Activated naive CD4-positive, alpha-beta T cell treated with anti-CD3 and anti-CD28 coated beads for 36 hours (primary cell): Measurements from ENCODE around the gene PRICKLE1. TPM values are rescaled to one million over a fixed set of nuclear protein-coding genes. Genes with fewer than 3 reads are reported as not detected.

Experiments used
- CTCF ChIA-PET: fragments of 350-600 bp; sonication (Branson Sonifier 250); formaldehyde crosslinking; loops from one replicate; lab custom pipeline; 2021; ENCODE audit warnings: antibody characterized with exemption; lab: Charles Lee
- DNase-seq: peaks from one replicate; pipeline ENCODE4 v3.0.0-alpha.2; 2020
- H3K27ac Mint-ChIP-seq: one replicate; pipeline ENCODE4 v1.8.0; 2021; ENCODE audit warnings: mild to moderate bottlenecking, mixed read lengths
- H3K27me3 Mint-ChIP-seq: one replicate; pipeline ENCODE4 v1.8.0; 2021; ENCODE audit warnings: low read depth, mixed read lengths
- H3K36me3 Mint-ChIP-seq: one replicate; pipeline ENCODE4 v1.8.0; 2021; ENCODE audit warnings: low read depth, mixed read lengths
- H3K4me1 Mint-ChIP-seq: one replicate; pipeline ENCODE4 v1.8.0; 2021; ENCODE audit warnings: low read depth, mixed read lengths
- H3K4me3 Mint-ChIP-seq: one replicate; pipeline ENCODE4 v1.8.0; 2021; ENCODE audit warnings: mild to moderate bottlenecking, moderate library complexity, mixed read lengths
- H3K9me3 Mint-ChIP-seq: one replicate; pipeline ENCODE4 v1.8.0; 2021; ENCODE audit warnings: mixed read lengths
- intact Hi-C: fragments of 100-400 bp; cut with micrococcal nuclease; formaldehyde crosslinking; loops from one replicate; pipeline ENCODE4 v1.15.1; 2023
- total RNA-seq, 2 experiments: library from RNA; stranded (reverse); gene quantifications; one replicate each; pipeline ENCODE4 v1.2.3, GENCODE V29; 2021

PRICKLE1 gene
- total RNA-seq, 2 experiments from 2014 or later, result not detected

- Mint-ChIP-seq H3K9me3 (no peaks in the 10 kb centered on the region), H3K36me3 (no peaks in the 10 kb centered on the region), H3K4me3 (no peak overlapping the region), H3K27me3 (peaks cover 15% of the 10 kb centered on the region), H3K4me1 (no peaks in the 10 kb centered on the region), H3K27ac (no peak overlapping the region)
- DNase-seq, result no peak
- CTCF ChIA-PET, result no interaction called here
- intact Hi-C loops, result no loop called here
These were observed 49.9 kb downstream of the PRICKLE1 start for GRCh38 chr12:42539696-42540095.

- peaks cover 12% of the 10 kb centered on the region for H3K27me3 Mint-ChIP-seq
- DNase-seq, result no peak
- CTCF ChIA-PET, result no interaction called here
- no peaks in the 10 kb centered on the region for H3K36me3 Mint-ChIP-seq
- no peaks in the 10 kb centered on the region for H3K4me1 Mint-ChIP-seq
- intact Hi-C loops, result no loop called here
- no peak overlapping the region for H3K27ac Mint-ChIP-seq
- no peaks in the 10 kb centered on the region for H3K9me3 Mint-ChIP-seq
- no peak overlapping the region for H3K4me3 Mint-ChIP-seq
These were observed 51.3 kb downstream of the PRICKLE1 start for GRCh38 chr12:42538203-42538602.

- intact Hi-C loops, result no loop called here
- H3K27me3 Mint-ChIP-seq, result peaks cover 5% of the 10 kb centered on the region
- H3K9me3 Mint-ChIP-seq, result no peaks in the 10 kb centered on the region
- DNase-seq, result no peak
- no peak overlapping the region for H3K4me3 Mint-ChIP-seq
- H3K27ac Mint-ChIP-seq, result no peak overlapping the region
- H3K36me3 Mint-ChIP-seq, result no peaks in the 10 kb centered on the region
- CTCF ChIA-PET, result interaction anchor here (1.2 kb wide), 1 partner anchor 53 kb away, joined by 3 read pairs; no protein-coding TSS in a partner anchor
- H3K4me1 Mint-ChIP-seq, result no peaks in the 10 kb centered on the region
These were observed 55.2 kb downstream of the PRICKLE1 start for GRCh38 chr12:42534184-42534838.

GRCh38 chr12:42530284-42530683 lies 59.3 kb downstream of the PRICKLE1 start:
- Mint-ChIP-seq H3K27ac (no peak overlapping the region), H3K9me3 (no peaks in the 10 kb centered on the region), H3K4me3 (no peak overlapping the region), H3K4me1 (no peaks in the 10 kb centered on the region), H3K36me3 (no peaks in the 10 kb centered on the region), H3K27me3 (no peaks in the 10 kb centered on the region)
- intact Hi-C loops, result no loop called here
- CTCF ChIA-PET, result no interaction called here
- DNase-seq, result no peak

GRCh38 chr12:42525444-42525843 lies 64.1 kb downstream of the PRICKLE1 start:
- Mint-ChIP-seq H3K4me3 (no peak overlapping the region), H3K27ac (no peak overlapping the region), H3K27me3 (no peaks in the 10 kb centered on the region), H3K4me1 (no peaks in the 10 kb centered on the region), H3K36me3 (no peaks in the 10 kb centered on the region), H3K9me3 (no peaks in the 10 kb centered on the region)
- CTCF ChIA-PET, result interaction anchor here (1.1 kb wide), 1 partner anchor 15 kb away, joined by 3 read pairs; no protein-coding TSS in a partner anchor
- intact Hi-C loops, result no loop called here
- no peak for DNase-seq

- H3K27me3 Mint-ChIP-seq, result no peaks in the 10 kb centered on the region
- DNase-seq, result no peak
- H3K9me3 Mint-ChIP-seq, result no peaks in the 10 kb centered on the region
- H3K4me3 Mint-ChIP-seq, result no peak overlapping the region
- H3K27ac Mint-ChIP-seq, result no peak overlapping the region
- intact Hi-C loops, result no loop called here
- H3K4me1 Mint-ChIP-seq, result no peaks in the 10 kb centered on the region
- CTCF ChIA-PET, result no interaction called here
- no peaks in the 10 kb centered on the region for H3K36me3 Mint-ChIP-seq
These were observed 64.8 kb downstream of the PRICKLE1 start for GRCh38 chr12:42524716-42525115.

- no peak for DNase-seq
- Mint-ChIP-seq H3K4me3 (no peak overlapping the region), H3K36me3 (no peaks in the 10 kb centered on the region), H3K9me3 (peaks cover 5% of the 10 kb centered on the region), H3K27me3 (peaks cover 2% of the 10 kb centered on the region), H3K4me1 (no peaks in the 10 kb centered on the region), H3K27ac (no peak overlapping the region)
- CTCF ChIA-PET, result no interaction called here
- intact Hi-C loops, result no loop called here
These were observed 73.0 kb downstream of the PRICKLE1 start for GRCh38 chr12:42516573-42516972.

GRCh38 chr12:42511656-42512055 lies 77.9 kb downstream of the PRICKLE1 start:
- H3K9me3 Mint-ChIP-seq, result peaks cover 5% of the 10 kb centered on the region
- DNase-seq, result no peak
- H3K27ac Mint-ChIP-seq, result no peak overlapping the region
- CTCF ChIA-PET, result interaction anchor here (0.7 kb wide), 1 partner anchor 1304 kb away, joined by 4 read pairs; no protein-coding TSS in a partner anchor
- no peaks in the 10 kb centered on the region for H3K4me1 Mint-ChIP-seq
- H3K27me3 Mint-ChIP-seq, result peaks cover 3% of the 10 kb centered on the region
- H3K4me3 Mint-ChIP-seq, result no peak overlapping the region
- no peaks in the 10 kb centered on the region for H3K36me3 Mint-ChIP-seq
- intact Hi-C loops, result no loop called here

- CTCF ChIA-PET, result no interaction called here
- no peaks in the 10 kb centered on the region for H3K4me1 Mint-ChIP-seq
- DNase-seq, result no peak
- no peak overlapping the region for H3K27ac Mint-ChIP-seq
- H3K4me3 Mint-ChIP-seq, result no peak overlapping the region
- peaks cover 3% of the 10 kb centered on the region for H3K27me3 Mint-ChIP-seq
- intact Hi-C loops, result no loop called here
- H3K9me3 Mint-ChIP-seq, result peaks cover under 1% of the 10 kb centered on the region
- H3K36me3 Mint-ChIP-seq, result no peaks in the 10 kb centered on the region
These were observed 78.7 kb downstream of the PRICKLE1 start for GRCh38 chr12:42510823-42511222.

GRCh38 chr12:42508913-42509460 lies 80.6 kb downstream of the PRICKLE1 start:
- Mint-ChIP-seq H3K4me1 (no peaks in the 10 kb centered on the region), H3K27ac (no peak overlapping the region), H3K36me3 (no peaks in the 10 kb centered on the region), H3K4me3 (no peak overlapping the region), H3K27me3 (peaks cover 5% of the 10 kb centered on the region), H3K9me3 (no peaks in the 10 kb centered on the region)
- DNase-seq, result no peak
- CTCF ChIA-PET, result no interaction called here
- intact Hi-C loops, result no loop called here

GRCh38 chr12:42507565-42507964 lies 82.0 kb downstream of the PRICKLE1 start:
- CTCF ChIA-PET, result no interaction called here
- Mint-ChIP-seq H3K4me1 (no peaks in the 10 kb centered on the region), H3K9me3 (no peaks in the 10 kb centered on the region), H3K27ac (no peak overlapping the region), H3K36me3 (no peaks in the 10 kb centered on the region), H3K4me3 (no peak overlapping the region), H3K27me3 (peaks cover 7% of the 10 kb centered on the region)
- DNase-seq, result no peak
- intact Hi-C loops, result no loop called here

GRCh38 chr12:42507081-42507480 lies 82.5 kb downstream of the PRICKLE1 start:
- no peaks in the 10 kb centered on the region for H3K9me3 Mint-ChIP-seq
- no peaks in the 10 kb centered on the region for H3K4me1 Mint-ChIP-seq
- no peaks in the 10 kb centered on the region for H3K36me3 Mint-ChIP-seq
- no peak overlapping the region for H3K4me3 Mint-ChIP-seq
- DNase-seq, result no peak
- peaks cover 7% of the 10 kb centered on the region for H3K27me3 Mint-ChIP-seq
- CTCF ChIA-PET, result no interaction called here
- no peak overlapping the region for H3K27ac Mint-ChIP-seq
- intact Hi-C loops, result no loop called here

GRCh38 chr12:42504049-42504448 lies 85.5 kb downstream of the PRICKLE1 start:
- CTCF ChIA-PET, result no interaction called here
- H3K9me3 Mint-ChIP-seq, result no peaks in the 10 kb centered on the region
- no peak overlapping the region for H3K27ac Mint-ChIP-seq
- no peaks in the 10 kb centered on the region for H3K36me3 Mint-ChIP-seq
- intact Hi-C loops, result no loop called here
- H3K4me3 Mint-ChIP-seq, result no peak overlapping the region
- H3K27me3 Mint-ChIP-seq, result peaks cover 6% of the 10 kb centered on the region
- no peaks in the 10 kb centered on the region for H3K4me1 Mint-ChIP-seq
- no peak for DNase-seq
